ENCODE results near the gene LSS. TPM values are rescaled to one million over a fixed set of nuclear protein-coding genes. Genes with fewer than 3 reads are reported as not detected.

Gene LSS
- total and polyA plus RNA-seq, 2 experiments from 2014 or later, result 55.0 to 237 TPM

- TF ChIP-seq CTCF (conservative IDR thresholded peaks at IDR 0.05; ENCODE audit: low read depth in 2 of 2), result no peak
- TF ChIP-seq ETS1 (IDR thresholded peaks at IDR 0.05), result no peak
- no peak for TF ChIP-seq ZNF331 (CRISPR knock-in tag; IDR thresholded peaks at IDR 0.05; ENCODE audit: low read depth)
- TF ChIP-seq STAT1 (IDR thresholded peaks at IDR 0.05; ENCODE audit: unreplicated experiment), result no peak
- no peak for TF ChIP-seq EZH2phosphoT487 (IDR thresholded peaks at IDR 0.05; ENCODE audit: unreplicated experiment)
- no peak for TF ChIP-seq POLR2AphosphoS5 (IDR thresholded peaks at IDR 0.05; ENCODE audit: low read depth)
- TF ChIP-seq JUNB (IDR thresholded peaks at IDR 0.05; ENCODE audit: unreplicated experiment), result no peak
- no peak for TF ChIP-seq ZNF114 (CRISPR knock-in tag; IDR thresholded peaks at IDR 0.05)
These were observed 7.7 kb downstream of the LSS start (continued) for GRCh38 chr21:46220847-46221246.

DNA sequence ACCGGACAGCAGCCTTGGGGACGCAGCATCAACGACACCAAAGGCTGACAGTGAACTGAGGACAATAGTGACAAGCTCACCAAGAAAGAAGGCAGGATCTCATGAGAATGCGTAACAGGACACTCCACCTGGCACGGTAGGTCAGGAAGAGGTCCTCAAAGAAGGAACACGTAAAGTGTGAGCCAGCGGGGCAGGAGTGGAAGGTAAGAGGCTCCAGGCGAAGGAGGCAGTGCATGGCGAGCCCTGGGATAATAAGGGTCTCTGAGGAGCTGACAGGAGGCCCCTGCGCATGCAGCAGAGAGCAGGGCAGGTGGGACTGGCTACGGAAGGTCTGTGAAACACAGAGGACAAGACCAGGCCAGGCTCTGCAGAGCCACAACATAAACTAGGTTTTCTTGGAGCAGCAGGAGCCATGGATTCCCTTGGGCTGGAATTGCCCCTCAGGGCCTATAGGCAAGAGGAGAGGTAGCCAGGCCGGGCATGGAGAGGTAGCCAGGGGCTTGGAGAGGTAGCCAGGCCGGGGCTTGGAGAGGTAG is 8.2 kb downstream of the LSS start:
- no peak overlapping the region for H3K4me3 ChIP-seq
- DNase-seq (ENCODE audit: low spot score), result no peak
- H3K9me2 ChIP-seq (ENCODE audit: insufficient read depth), result no peaks in the 10 kb centered on the region
- no peaks in the 10 kb centered on the region for H3K27me3 ChIP-seq (ENCODE audit: insufficient read depth)
- H4K20me1 ChIP-seq (replicated peaks; ENCODE audit: insufficient read depth), result peaks cover 29% of the 10 kb centered on the region
- Mint-ChIP-seq H3K4me1 (peaks cover 5% of the 10 kb centered on the region; the same call in 1 of the 3 replicates), H3K4me3 (no peak overlapping the region), H3K27ac (no peak overlapping the region), H3K9me3 (peaks cover 2% of the 10 kb centered on the region), H3K27me3 (ENCODE audit: insufficient read depth, low read depth, poor library complexity) (peaks cover 6% of the 10 kb centered on the region), H3K36me3 (ENCODE audit: low read depth) (peaks cover 27% of the 10 kb centered on the region)
- no peaks in the 10 kb centered on the region for H3K4me1 ChIP-seq (ENCODE audit: insufficient read depth)
- 0 out of 2 replicates have a peak, but pooled peaks cover 5% of the 10 kb centered on the region for H3F3A ChIP-seq (replicated peaks; ENCODE audit: low read depth)
- H3K27ac ChIP-seq (ENCODE audit: low read depth), result no peak overlapping the region
- peaks cover 14% of the 10 kb centered on the region; the same call in 1 of the 2 replicates for H3K36me3 ChIP-seq (ENCODE audit: insufficient read depth)
- peaks cover 80% of the 10 kb centered on the region for H3K79me2 ChIP-seq (replicated peaks; ENCODE audit: insufficient read depth)
- no peak overlapping the region for H3K4me2 ChIP-seq
- H2AFZ ChIP-seq, result no peak overlapping the region
- no peak for ATAC-seq
- TF ChIP-seq CTCF (conservative IDR thresholded peaks at IDR 0.05; ENCODE audit: low read depth in 2 of 2), result no peak
- TF ChIP-seq, protein P1, sequence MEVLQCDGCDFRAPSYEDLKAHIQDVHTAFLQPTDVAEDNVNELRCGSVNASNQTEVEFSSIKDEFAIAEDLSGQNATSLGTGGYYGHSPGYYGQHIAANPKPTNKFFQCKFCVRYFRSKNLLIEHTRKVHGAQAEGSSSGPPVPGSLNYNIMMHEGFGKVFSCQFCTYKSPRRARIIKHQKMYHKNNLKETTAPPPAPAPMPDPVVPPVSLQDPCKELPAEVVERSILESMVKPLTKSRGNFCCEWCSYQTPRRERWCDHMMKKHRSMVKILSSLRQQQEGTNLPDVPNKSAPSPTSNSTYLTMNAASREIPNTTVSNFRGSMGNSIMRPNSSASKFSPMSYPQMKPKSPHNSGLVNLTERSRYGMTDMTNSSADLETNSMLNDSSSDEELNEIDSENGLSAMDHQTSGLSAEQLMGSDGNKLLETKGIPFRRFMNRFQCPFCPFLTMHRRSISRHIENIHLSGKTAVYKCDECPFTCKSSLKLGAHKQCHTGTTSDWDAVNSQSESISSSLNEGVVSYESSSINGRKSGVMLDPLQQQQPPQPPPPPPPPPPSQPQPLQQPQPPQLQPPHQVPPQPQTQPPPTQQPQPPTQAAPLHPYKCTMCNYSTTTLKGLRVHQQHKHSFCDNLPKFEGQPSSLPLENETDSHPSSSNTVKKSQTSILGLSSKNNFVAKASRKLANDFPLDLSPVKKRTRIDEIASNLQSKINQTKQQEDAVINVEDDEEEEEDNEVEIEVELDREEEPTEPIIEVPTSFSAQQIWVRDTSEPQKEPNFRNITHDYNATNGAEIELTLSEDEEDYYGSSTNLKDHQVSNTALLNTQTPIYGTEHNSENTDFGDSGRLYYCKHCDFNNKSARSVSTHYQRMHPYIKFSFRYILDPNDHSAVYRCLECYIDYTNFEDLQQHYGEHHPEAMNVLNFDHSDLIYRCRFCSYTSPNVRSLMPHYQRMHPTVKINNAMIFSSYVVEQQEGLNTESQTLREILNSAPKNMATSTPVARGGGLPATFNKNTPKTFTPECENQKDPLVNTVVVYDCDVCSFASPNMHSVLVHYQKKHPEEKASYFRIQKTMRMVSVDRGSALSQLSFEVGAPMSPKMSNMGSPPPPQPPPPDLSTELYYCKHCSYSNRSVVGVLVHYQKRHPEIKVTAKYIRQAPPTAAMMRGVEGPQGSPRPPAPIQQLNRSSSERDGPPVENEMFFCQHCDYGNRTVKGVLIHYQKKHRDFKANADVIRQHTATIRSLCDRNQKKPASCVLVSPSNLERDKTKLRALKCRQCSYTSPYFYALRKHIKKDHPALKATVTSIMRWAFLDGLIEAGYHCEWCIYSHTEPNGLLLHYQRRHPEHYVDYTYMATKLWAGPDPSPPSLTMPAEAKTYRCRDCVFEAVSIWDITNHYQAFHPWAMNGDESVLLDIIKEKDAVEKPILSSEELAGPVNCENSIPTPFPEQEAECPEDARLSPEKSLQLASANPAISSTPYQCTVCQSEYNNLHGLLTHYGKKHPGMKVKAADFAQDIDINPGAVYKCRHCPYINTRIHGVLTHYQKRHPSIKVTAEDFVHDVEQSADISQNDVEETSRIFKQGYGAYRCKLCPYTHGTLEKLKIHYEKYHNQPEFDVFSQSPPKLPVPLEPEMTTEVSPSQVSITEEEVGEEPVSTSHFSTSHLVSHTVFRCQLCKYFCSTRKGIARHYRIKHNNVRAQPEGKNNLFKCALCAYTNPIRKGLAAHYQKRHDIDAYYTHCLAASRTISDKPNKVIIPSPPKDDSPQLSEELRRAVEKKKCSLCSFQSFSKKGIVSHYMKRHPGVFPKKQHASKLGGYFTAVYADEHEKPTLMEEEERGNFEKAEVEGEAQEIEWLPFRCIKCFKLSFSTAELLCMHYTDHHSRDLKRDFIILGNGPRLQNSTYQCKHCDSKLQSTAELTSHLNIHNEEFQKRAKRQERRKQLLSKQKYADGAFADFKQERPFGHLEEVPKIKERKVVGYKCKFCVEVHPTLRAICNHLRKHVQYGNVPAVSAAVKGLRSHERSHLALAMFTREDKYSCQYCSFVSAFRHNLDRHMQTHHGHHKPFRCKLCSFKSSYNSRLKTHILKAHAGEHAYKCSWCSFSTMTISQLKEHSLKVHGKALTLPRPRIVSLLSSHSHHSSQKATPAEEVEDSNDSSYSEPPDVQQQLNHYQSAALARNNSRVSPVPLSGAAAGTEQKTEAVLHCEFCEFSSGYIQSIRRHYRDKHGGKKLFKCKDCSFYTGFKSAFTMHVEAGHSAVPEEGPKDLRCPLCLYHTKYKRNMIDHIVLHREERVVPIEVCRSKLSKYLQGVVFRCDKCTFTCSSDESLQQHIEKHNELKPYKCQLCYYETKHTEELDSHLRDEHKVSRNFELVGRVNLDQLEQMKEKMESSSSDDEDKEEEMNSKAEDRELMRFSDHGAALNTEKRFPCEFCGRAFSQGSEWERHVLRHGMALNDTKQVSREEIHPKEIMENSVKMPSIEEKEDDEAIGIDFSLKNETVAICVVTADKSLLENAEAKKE (CRISPR knock-in tag; IDR thresholded peaks at IDR 0.05), result no peak
- no peak for TF ChIP-seq EZH2phosphoT487 (IDR thresholded peaks at IDR 0.05; ENCODE audit: unreplicated experiment)
- TF ChIP-seq STAT1 (IDR thresholded peaks at IDR 0.05; ENCODE audit: unreplicated experiment), result no peak
